CD4-positive, alpha-beta T cell treated with Interleukin-1 beta for 1 hour (primary cell): Measurements from ENCODE around the gene ID3.

Experiments used
- DNase-seq, 2 donors: peaks; one replicate each; pipeline ENCODE4 v3.0.0-alpha.2; 2020 to 2022

Gene ID3

GRCh38 chr1:23559136-23559984, at the start of gene ID3:
Gene ID3, minus strand, starts transcription at chr1:23559501. Its CDS starts 75 bp downstream, at chr1:23559426.
- DNase-seq, result peak; percentile 90 to 93

GRCh38 chr1:23607944-23608343, 48.6 kb upstream of the ID3 start:
- DNase-seq, result no peak

GRCh38 chr1:23601968-23602876, 42.9 kb upstream of the ID3 start:
- no peak for DNase-seq

- DNase-seq, result peak in 1 of 2 donors; percentile 41
Measured at GRCh38 chr1:23601135-23601967, 42.0 kb upstream of the ID3 start.

GRCh38 chr1:23600283-23600682, 41.0 kb upstream of the ID3 start:
- no peak for DNase-seq

GRCh38 chr1:23599125-23599524, 39.8 kb upstream of the ID3 start:
- DNase-seq, result no peak

GRCh38 chr1:23598424-23598823, 39.1 kb upstream of the ID3 start:
- DNase-seq, result no peak

GRCh38 chr1:23597635-23598388, 38.5 kb upstream of the ID3 start:
- DNase-seq, result no peak

GRCh38 chr1:23596382-23597358, 37.4 kb upstream of the ID3 start:
- no peak for DNase-seq

- DNase-seq, result peak in 1 of 2 donors; percentile 45
Measured at GRCh38 chr1:23594927-23595353, 35.6 kb upstream of the ID3 start.

- no peak for DNase-seq
Measured at GRCh38 chr1:23594149-23594907, 35.0 kb upstream of the ID3 start.

- no peak for DNase-seq
Measured at GRCh38 chr1:23593556-23594148, 34.4 kb upstream of the ID3 start.

- DNase-seq, result no peak
Measured at GRCh38 chr1:23593042-23593521, 33.8 kb upstream of the ID3 start.

- no peak for DNase-seq
Measured at GRCh38 chr1:23592209-23592892, 33.0 kb upstream of the ID3 start.

GRCh38 chr1:23591460-23592208, 32.3 kb upstream of the ID3 start:
- DNase-seq, result peak in 1 of 2 donors; percentile 59

GRCh38 chr1:23590058-23590783, 30.9 kb upstream of the ID3 start:
- DNase-seq, result no peak

- DNase-seq, result no peak
Measured at GRCh38 chr1:23589585-23589986, 30.3 kb upstream of the ID3 start.
